Forelimb muscle (tissue), 1 donor: ENCODE data around the gene B9D1. TPM values are rescaled to one million over a fixed set of nuclear protein-coding genes. Genes with fewer than 3 reads are reported as not detected.
"Not testable (repeated sequence)": the region's sequence is repeated elsewhere in the genome, so short reads cannot be mapped to it uniquely, and the experiment has no call there.

Source experiments
- DNase-seq: peaks from one replicate; pipeline ENCODE4 v3.0.0-alpha.2; 2013; ENCODE audit warnings: low read depth
- polyA plus RNA-seq: library from polyadenylated mRNA; unstranded; fragments of 120-200 nt; gene quantifications from one replicate; pipeline ENCODE4 v1.2.1, GENCODE V29; 2013; ENCODE audit not compliant: insufficient read length

B9D1 gene
- polyA plus RNA-seq, 1 donor, result 6.3 TPM

- DNase-seq, result no peak
These were observed 3.4 kb downstream of the B9D1 start for GRCh38 chr17:19359151-19359550.

- DNase-seq, result no peak
These were observed 4.8 kb downstream of the B9D1 start for GRCh38 chr17:19357761-19358160.

GRCh38 chr17:19357351-19357750 is 5.2 kb downstream of the B9D1 start:
- no peak for DNase-seq

GRCh38 chr17:19354748-19355147 is 7.8 kb downstream of the B9D1 start:
- no peak for DNase-seq

- not testable (repeated sequence) for DNase-seq
These were observed 9.1 kb downstream of the B9D1 start for GRCh38 chr17:19353401-19353800.

- no peak for DNase-seq
These were observed 13.7 kb downstream of the B9D1 start for GRCh38 chr17:19348806-19349205.

GRCh38 chr17:19348081-19348650 is 14.4 kb downstream of the B9D1 start:
- no peak for DNase-seq

GRCh38 chr17:19347323-19348080 is 15.0 kb downstream of the B9D1 start:
- DNase-seq, result no peak

GRCh38 chr17:19346351-19347255 is 15.9 kb downstream of the B9D1 start:
- DNase-seq, result peak; percentile 46

GRCh38 chr17:19345486-19346350 is 16.8 kb downstream of the B9D1 start:
- DNase-seq, result no peak

GRCh38 chr17:19345067-19345460 is 17.5 kb downstream of the B9D1 start:
- no peak for DNase-seq

- DNase-seq, result no peak
These were observed 18.0 kb downstream of the B9D1 start for GRCh38 chr17:19344311-19345066.

- no peak for DNase-seq
These were observed 18.8 kb downstream of the B9D1 start for GRCh38 chr17:19343671-19344151.

GRCh38 chr17:19343256-19343630 is 19.3 kb downstream of the B9D1 start:
- DNase-seq, result no peak

GRCh38 chr17:19342611-19343255 is 19.8 kb downstream of the B9D1 start:
- no peak for DNase-seq

GRCh38 chr17:19341641-19342610 is 20.6 kb downstream of the B9D1 start:
- DNase-seq, result no peak

GRCh38 chr17:19341211-19341631 is 21.3 kb downstream of the B9D1 start:
- DNase-seq, result no peak

GRCh38 chr17:19339341-19339815 is 23.1 kb downstream of the B9D1 start:
- DNase-seq, result no peak
